SK-N-SH treated with all-trans-retinoic acid at 6 μM for 48 hours (cell line): ENCODE measurements around the gene PMVK.

Source experiments
- CREB5 ChIP-seq: fragments of 250-450 bp; sonication (Bioruptor Pico); IDR thresholded peaks from 2 replicates; pipeline ENCODE4 v1.5.1; 2020; ENCODE audit warnings: low read depth, mild to moderate bottlenecking, moderate library complexity
- ZFP3 ChIP-seq: fragments of 250-450 bp; sonication (Bioruptor Pico); IDR thresholded peaks from 2 replicates; pipeline ENCODE4 v1.5.0; 2020; ENCODE audit warnings: mild to moderate bottlenecking, moderate library complexity

GRCh38 chr1:154958681-154959425, 22.3 kb upstream of the PMVK start:
- no peak for TF ChIP-seq ZFP3 (CRISPR knock-in tag)
- TF ChIP-seq CREB5: no peak
